ENCODE data around the gene RXRA. TPM values are rescaled to one million over a fixed set of nuclear protein-coding genes. Genes with fewer than 3 reads are reported as not detected.

RXRA gene
- total and polyA plus RNA-seq, 2 donors (not counting 3 experiments of a cell fraction or from before 2014, with no cell fraction given), result 15.4 to 37.4 TPM

GRCh38 chr9:134474055-134474370 lies 147.8 kb downstream of the RXRA start:
- intact Hi-C loops (cut with micrococcal nuclease), result no loop called here
- dilution Hi-C loops (cut with MboI; ENCODE audit: extremely low pct_ligation_motif_present, low sequenced_read_pairs), result no loop called here
- no peak overlapping the region for H3K9ac ChIP-seq (replicated peaks; ENCODE audit: extremely low read depth, insufficient read depth, low read length)
- H3K4me1 ChIP-seq (ENCODE audit: control insufficient read depth, extremely low read depth, insufficient read depth, low read length), result peaks cover 13% of the 10 kb centered on the region
- no peak overlapping the region for H3K4me3 ChIP-seq (replicated peaks in 1 of 3; ENCODE audit: insufficient read depth in 1 of 3, low read depth in 1 of 3, low read length in 3 of 3)
- no peaks in the 10 kb centered on the region for H3K27me3 ChIP-seq (ENCODE audit: control insufficient read depth in 2 of 2, insufficient read depth in 2 of 2, low read length in 2 of 2)
- TF ChIP-seq JUN (IDR thresholded peaks at IDR 0.05; ENCODE audit: borderline replicate concordance, insufficient read depth, insufficient read length, low read depth) (no peak), POLR2AphosphoS5 (IDR thresholded peaks at IDR 0.05; ENCODE audit: insufficient read depth, low read depth, low read length) (no peak), EZH2 (IDR thresholded peaks at IDR 0.05; ENCODE audit: borderline replicate concordance, low read depth, low read length, severe bottlenecking) (no peak), MYC (IDR thresholded peaks at IDR 0.05; ENCODE audit: low read depth, low read length) (no peak), FOS (IDR thresholded peaks at IDR 0.05; ENCODE audit: borderline replicate concordance, insufficient read depth, low read length) (no peak), GATA2 (IDR thresholded peaks at IDR 0.05; ENCODE audit: insufficient read depth, insufficient read length, low read depth, low read length) (no peak), POLR2A (IDR thresholded peaks at IDR 0.05; ENCODE audit: low read depth, low read length) (no peak), CTCF (IDR thresholded peaks at IDR 0.05; ENCODE audit: extremely low read depth in 1 of 2, insufficient read depth in 1 of 2, low read depth in 1 of 2, low read length in 2 of 2) (no peak)
- TF ChIP-seq, protein P1, sequence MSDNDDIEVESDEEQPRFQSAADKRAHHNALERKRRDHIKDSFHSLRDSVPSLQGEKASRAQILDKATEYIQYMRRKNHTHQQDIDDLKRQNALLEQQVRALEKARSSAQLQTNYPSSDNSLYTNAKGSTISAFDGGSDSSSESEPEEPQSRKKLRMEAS (IDR thresholded peaks at IDR 0.05; ENCODE audit: insufficient read depth, insufficient read length), result no peak
- POLR2A ChIA-PET, result no interaction called here
- H3K4me2 ChIP-seq (ENCODE audit: insufficient read depth, low read length), result no peak overlapping the region
- DNase-seq (ENCODE audit: low read depth, low spot score), result no peak
- H3K27ac ChIP-seq (ENCODE audit: insufficient read depth, low read depth, low read length), result no peak overlapping the region
- no peaks in the 10 kb centered on the region for H3K79me2 ChIP-seq (ENCODE audit: control insufficient read depth, insufficient read depth, low read length)
- no peaks in the 10 kb centered on the region for H3K9me3 ChIP-seq (replicated peaks; ENCODE audit: control insufficient read depth, insufficient read depth, low read length)
- no peaks in the 10 kb centered on the region for H3K9me1 ChIP-seq (replicated peaks; ENCODE audit: control insufficient read depth, extremely low read depth, insufficient read depth, low read length)
- no TSS peak for BruUV-seq (replicated peaks)
- peak overlapping the region; percentile 56 for H2AFZ ChIP-seq (ENCODE audit: low read depth, low read length)
- FAIRE-seq, result no peak
- H4K20me1 ChIP-seq (replicated peaks; ENCODE audit: control insufficient read depth, extremely low read depth, insufficient read depth, low read length), result no peaks in the 10 kb centered on the region
- no peaks in the 10 kb centered on the region for H3K36me3 ChIP-seq (ENCODE audit: control insufficient read depth in 2 of 2, extremely low read depth in 1 of 2, insufficient read depth in 2 of 2, low read length in 2 of 2)
- CTCF ChIA-PET, result no interaction called here

Data from endothelial cell of umbilical vein (primary cell).